Esophagus squamous epithelium (tissue), 5 donors: ENCODE results near the gene OGDH. TPM values are rescaled to one million over a fixed set of nuclear protein-coding genes. Genes with fewer than 3 reads are reported as not detected.

Source experiments
- DNase-seq: peaks from one replicate; lab custom pipeline; 2025; lab: John Stamatoyannopoulos, UW
- H3K27ac ChIP-seq, 4 donors: fragments of 200-600 bp; sonication (generic); one replicate each; pipeline ENCODE4 v1.5.1; 2016 to 2019; ENCODE audit warnings: mild to moderate bottlenecking in 1 of 4
- H3K27me3 ChIP-seq, 4 donors: fragments of 200-600 bp; sonication (generic); 1 replicate in 3 of 4; 2 replicates in 1 of 4; pipeline versions ENCODE4 v1.5.1 to v1.6.0; 2017 to 2021; ENCODE audit warnings: antibody characterized with exemption in 1 of 4
- H3K36me3 ChIP-seq, 3 donors: fragments of 200-600 bp; sonication (generic); one replicate each; pipeline ENCODE4 v1.5.1; 2016 to 2019
- H3K4me1 ChIP-seq, 3 donors: fragments of 200-600 bp; sonication (generic); one replicate each; pipeline ENCODE4 v1.5.1; 2017 to 2019
- H3K4me3 ChIP-seq, 4 donors: fragments of 200-600 bp; sonication (generic); 1 replicate in 3 of 4; 2 replicates in 1 of 4; pipeline ENCODE4 v1.5.1; 2016 to 2019; ENCODE audit warnings: mild to moderate bottlenecking in 2 of 4, moderate library complexity in 1 of 4
- H3K9me3 ChIP-seq, 3 donors: fragments of 200-600 bp; sonication (generic); one replicate each; pipeline ENCODE4 v1.5.1; 2016 to 2019
- CTCF ChIP-seq, 6 experiments: fragments of 450-650 bp in 4 of 6; fragments of 200-600 bp in 2 of 6; sonication (generic) in 2 of 6; IDR thresholded peaks; one replicate each; pipeline ENCODE4 v1.5.1; 2016 to 2019; ENCODE audit warnings: antibody characterized with exemption in 6 of 6, mild to moderate bottlenecking in 4 of 6, moderate library complexity in 4 of 6
- POLR2A ChIP-seq, 4 donors: fragments of 450-650 bp; IDR thresholded peaks; one replicate each; pipeline ENCODE4 v1.6.1; 2017; ENCODE audit warnings: antibody characterized with exemption in 4 of 4, mild to moderate bottlenecking in 4 of 4, moderate library complexity in 3 of 4
- WGBS, 2 donors: methylation state at CpG; one replicate each; pipeline ENCODE4 v1.1.5; 2018; 5-methylcytosine and 5-hydroxymethylcytosine counted together
- intact Hi-C: fragments of 100-400 bp; cut with DNase I; formaldehyde crosslinking; loops from one replicate; pipeline ENCODE4 v1.15.0; 2022
- total RNA-seq, 4 donors: library from RNA; depleted of rRNA; stranded (reverse); fragments of >200 nt; gene quantifications; one replicate each; pipeline ENCODE4 v1.1.0, GENCODE V29; 2016
- donor health status: DM: yes; HTN: yes; CAD: no.

The OGDH gene
- total RNA-seq, 4 donors from 2014 or later = 68.9 to 102 (median 89.5) TPM

- Histone ChIP-seq H3K4me3 (no peak overlapping the region), H3K4me1 (peaks cover 0 to 15% (median 8%) of the 10 kb centered on the region in 3 donors), H3K36me3 (no peaks in the 10 kb centered on the region), H3K27ac (no peak overlapping the region), H3K27me3 (no peaks in the 10 kb centered on the region), H3K9me3 (no peaks in the 10 kb centered on the region)
- whole genome bisulfite sequencing, 2 donors = 93 to 96% methylated on average over 2 of the region's 2 CpGs
- TF ChIP-seq CTCF (IDR thresholded peaks at IDR 0.05) (no peak), POLR2A (IDR thresholded peaks at IDR 0.05) (no peak)
- DNase-seq = no peak
- intact Hi-C loops = no loop called here
These were observed 133.6 kb downstream of the OGDH start for GRCh38 chr7:44740055-44740454.

GRCh38 chr7:44743750-44744149, 137.3 kb downstream of the OGDH start:
- DNase-seq = no peak
- intact Hi-C loops = no loop called here
- WGBS, 2 donors = 17 to 44% methylated on average over 1 of the region's 1 CpG
- Histone ChIP-seq H3K4me3 (no peak overlapping the region), H3K27me3 (no peaks in the 10 kb centered on the region), H3K36me3 (no peaks in the 10 kb centered on the region), H3K4me1 (peaks cover 0 to 24% (median 8%) of the 10 kb centered on the region in 3 donors), H3K27ac (peak overlapping the region in 2 of 4 donors; percentile 44 to 46), H3K9me3 (no peaks in the 10 kb centered on the region)
- no peak for TF ChIP-seq POLR2A (IDR thresholded peaks at IDR 0.05)
- TF ChIP-seq CTCF (IDR thresholded peaks at IDR 0.05) = no peak

- H3K36me3 ChIP-seq = peaks cover 0 to 23% (median 0%) of the 10 kb centered on the region in 3 donors
- peak within 1 kb of the TSS; percentile 74 to 99 (median 76) for H3K4me3 ChIP-seq
- WGBS, 2 donors = 1 to 3% methylated on average over 9 to 12 of the region's 92 CpGs
- TF ChIP-seq CTCF (IDR thresholded peaks at IDR 0.05) (no peak), POLR2A (IDR thresholded peaks at IDR 0.05) (peak in 3 of 4 donors; percentile 23 to 62 (median 34))
- DNase-seq = peak; percentile 70
- no peaks in the 10 kb centered on the region for H3K9me3 ChIP-seq
- H3K27me3 ChIP-seq = no peaks in the 10 kb centered on the region
- H3K4me1 ChIP-seq = peaks cover 14 to 57% (median 28%) of the 10 kb centered on the region in 3 donors
- peak within 1 kb of the TSS; percentile 92 to 100 (median 98) for H3K27ac ChIP-seq
- intact Hi-C loops = no loop called here
These were observed 141.9 kb downstream of the OGDH start, which contains the start of gene ZMIZ2 for GRCh38 chr7:44748045-44748947. Gene ZMIZ2, plus strand, starts transcription at chr7:44748847. Its CDS starts 7,403 bp downstream, at chr7:44756250.

DNA sequence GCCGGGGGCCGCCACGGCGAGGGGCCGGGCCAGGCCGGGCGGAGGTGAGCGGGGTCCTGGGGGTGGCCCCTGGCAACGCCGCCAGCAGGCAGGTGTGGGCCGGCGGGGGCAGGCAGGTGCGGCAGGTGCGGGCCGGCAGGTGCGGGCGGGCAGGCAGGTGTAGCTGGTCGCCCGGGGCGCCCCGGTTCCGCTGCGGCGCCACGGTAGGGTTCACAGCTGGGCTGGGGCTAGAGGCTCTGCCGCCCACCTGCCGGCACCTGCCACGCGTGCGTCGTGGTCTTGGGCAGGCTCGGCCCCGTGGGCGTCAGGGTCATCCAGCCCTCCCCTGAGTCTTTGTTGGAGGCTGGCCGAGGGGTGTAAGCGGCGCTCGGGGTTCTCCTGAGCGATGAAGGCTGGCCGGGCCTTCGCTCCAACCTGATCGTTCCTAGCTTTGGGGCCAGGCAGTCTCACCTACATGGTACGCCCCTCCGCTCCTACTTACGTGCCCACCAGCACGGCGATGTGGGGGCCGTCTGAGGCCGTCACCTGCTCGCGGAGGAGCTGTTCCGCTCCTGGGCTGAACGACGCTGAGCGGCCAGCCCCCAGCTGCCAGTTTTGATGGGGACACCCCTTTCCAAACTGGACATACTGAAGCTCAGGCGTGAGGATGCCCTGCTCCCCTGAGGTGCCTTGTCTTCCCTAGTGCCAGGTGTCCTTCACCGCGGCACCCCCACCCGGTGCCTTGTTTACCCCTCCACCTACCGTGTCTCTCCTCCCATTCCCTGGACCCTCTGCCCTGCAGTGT, 142.7 kb downstream of the OGDH start:
- H3K27ac ChIP-seq = peak overlapping the region; percentile 78 to 100 (median 98)
- DNase-seq = no peak
- H3K36me3 ChIP-seq = peaks cover 0 to 23% (median 0%) of the 10 kb centered on the region in 3 donors
- WGBS, 2 donors = 0 to 6% methylated on average over 5 to 8 of the region's 60 CpGs
- no peaks in the 10 kb centered on the region for H3K9me3 ChIP-seq
- H3K4me3 ChIP-seq = peak overlapping the region; percentile 74 to 99 (median 76)
- H3K27me3 ChIP-seq = no peaks in the 10 kb centered on the region
- intact Hi-C loops = no loop called here
- TF ChIP-seq CTCF (IDR thresholded peaks at IDR 0.05) = no peak
- no peak for TF ChIP-seq POLR2A (IDR thresholded peaks at IDR 0.05)
- peaks cover 14 to 57% (median 25%) of the 10 kb centered on the region in 3 donors for H3K4me1 ChIP-seq
